B cell (primary cell): ENCODE measurements around the gene C9orf43. TPM values are rescaled to one million over a fixed set of nuclear protein-coding genes. Genes with fewer than 3 reads are reported as not detected.
"Not testable (repeated sequence)": the region's sequence is repeated elsewhere in the genome, so short reads cannot be mapped to it uniquely, and the experiment has no call there.

Source experiments
- ATAC-seq: fragments of 200-7000 bp; cut with Tn5 transposase; one replicate; pipeline ENCODE4 v1.10.0; 2021; ENCODE audit warnings: low read depth, mild to moderate bottlenecking, moderate number of reproducible peaks, moderate library complexity
- CTCF ChIA-PET: fragments of 350-600 bp; sonication (Branson Sonifier 250); formaldehyde crosslinking; loops from one replicate; lab custom pipeline; 2021; ENCODE audit warnings: antibody characterized with exemption, inconsistent platforms; lab: Charles Lee
- POLR2A ChIA-PET: fragments of 350-600 bp; sonication (Branson Sonifier 250); formaldehyde crosslinking; loops from one replicate; lab custom pipeline; 2021; ENCODE audit warnings: antibody characterized with exemption; lab: Charles Lee
- DNase-seq: peaks from one replicate; pipeline ENCODE4 v3.0.0; 2013
- H2AFZ ChIP-seq: 2 replicates; pipeline ENCODE4 v1.6.1; 2012; ENCODE audit warnings: mild to moderate bottlenecking, low read depth, low read length; ENCODE audit not compliant: insufficient read depth, poor library complexity, severe bottlenecking
- H3K27ac ChIP-seq, 2 donors: 1 replicate in 1 of 2; 2 replicates in 1 of 2; pipeline ENCODE4 v1.5.1; 2012 to 2013; ENCODE audit warnings: low read length in 2 of 2, mild to moderate bottlenecking in 2 of 2, moderate library complexity in 1 of 2
- H3K27me3 ChIP-seq, 4 experiments: fragments of 200-600 bp in 1 of 4; sonication (generic) in 1 of 4; replicated peaks in 1 of 4; 1 replicate in 2 of 4; 2 replicates in 2 of 4; pipeline versions ENCODE4 v1.6.1 to v1.7.0; 2013 to 2016; ENCODE audit warnings: low read length in 3 of 4, mild to moderate bottlenecking in 2 of 4, mixed read lengths in 1 of 4, moderate library complexity in 1 of 4; ENCODE audit not compliant: insufficient read depth in 4 of 4, control insufficient read depth in 3 of 4; ENCODE audit errors: control extremely low read depth in 1 of 4
- H3K36me3 ChIP-seq, 2 experiments: replicated peaks in 1 of 2; 1 replicate in 1 of 2; 2 replicates in 1 of 2; pipeline versions ENCODE4 v1.6.1 to v1.7.1; 2013; ENCODE audit warnings: low read length in 1 of 2; ENCODE audit not compliant: insufficient read depth in 2 of 2, control insufficient read depth in 1 of 2; ENCODE audit errors: control extremely low read depth in 1 of 2, extremely low read depth in 1 of 2
- H3K4me1 ChIP-seq, 2 donors: fragments of 200-600 bp in 1 of 2; sonication (generic) in 1 of 2; 1 replicate in 1 of 2; 2 replicates in 1 of 2; pipeline versions ENCODE4 v1.5.1 to v1.6.1; 2013 to 2017; ENCODE audit warnings: low read length in 2 of 2; ENCODE audit not compliant: control insufficient read depth in 2 of 2, insufficient read depth in 2 of 2
- H3K4me2 ChIP-seq: replicated peaks from 2 replicates; pipeline ENCODE3; 2012; ENCODE audit warnings: mild to moderate bottlenecking, low read depth, low read length; ENCODE audit not compliant: poor library complexity, severe bottlenecking
- H3K4me3 ChIP-seq, 5 experiments: fragments of 200-600 bp in 1 of 5; sonication (generic) in 1 of 5; 1 replicate in 3 of 5; 2 replicates in 2 of 5; pipeline versions ENCODE4 v1.5.1 to v1.7.0; 2011 to 2016; ENCODE audit warnings: low read length in 4 of 5, mild to moderate bottlenecking in 4 of 5, low read depth in 2 of 5, control low read depth in 1 of 5, moderate library complexity in 1 of 5; ENCODE audit not compliant: insufficient read depth in 1 of 5; ENCODE audit errors: control extremely low read depth in 1 of 5, extremely low read depth in 1 of 5
- H3K79me2 ChIP-seq: fragments of 200-600 bp; sonication (generic); one replicate; pipeline ENCODE4 v1.6.0; 2016; ENCODE audit warnings: low read length; ENCODE audit not compliant: control insufficient read depth, insufficient read depth
- H3K9ac ChIP-seq: fragments of 200-600 bp; sonication (generic); 2 replicates; pipeline ENCODE4 v1.6.1; 2017; ENCODE audit warnings: mild to moderate bottlenecking, low read length, moderate library complexity
- H3K9me3 ChIP-seq, 3 donors: one replicate each; pipeline versions ENCODE4 v1.6.1 to v1.7.1; 2013; ENCODE audit warnings: low read length in 2 of 3; ENCODE audit not compliant: control insufficient read depth in 2 of 3, insufficient read depth in 1 of 3; ENCODE audit errors: control extremely low read depth in 1 of 3
- H4K20me1 ChIP-seq: 2 replicates; pipeline ENCODE4 v1.6.0; 2012; ENCODE audit warnings: mild to moderate bottlenecking, low read length; ENCODE audit not compliant: insufficient read depth, control insufficient read depth, poor library complexity, severe bottlenecking
- H3K27ac Mint-ChIP-seq: one replicate; pipeline ENCODE4 v1.8.0; 2021; ENCODE audit warnings: mixed read lengths
- H3K27me3 Mint-ChIP-seq: one replicate; pipeline ENCODE4 v1.8.0; 2021; ENCODE audit warnings: mixed read lengths
- H3K4me1 Mint-ChIP-seq: one replicate; pipeline ENCODE4 v1.8.0; 2021; ENCODE audit warnings: mixed read lengths
- H3K4me3 Mint-ChIP-seq: one replicate; pipeline ENCODE4 v1.8.0; 2021; ENCODE audit warnings: mixed read lengths
- H3K9me3 Mint-ChIP-seq: one replicate; pipeline ENCODE4 v1.8.0; 2022; ENCODE audit warnings: mixed read lengths; ENCODE audit not compliant: insufficient read depth
- CTCF ChIP-seq: fragments of 200-600 bp; IDR thresholded peaks from one replicate; pipeline ENCODE4 v1.8.0; 2022; ENCODE audit warnings: antibody characterized with exemption, mild to moderate bottlenecking
- EZH2 ChIP-seq: IDR thresholded peaks from 2 replicates; pipeline ENCODE4 v1.6.1; 2012; ENCODE audit warnings: borderline replicate concordance, low read depth, mild to moderate bottlenecking, moderate library complexity, low read length; ENCODE audit not compliant: insufficient read depth, poor library complexity, severe bottlenecking
- WGBS: methylation state at CpG from one replicate; pipeline ENCODE4 v1.1.5; 2013; ENCODE audit warnings: missing lambda C conversion rate; ENCODE audit not compliant: insufficient coverage; 5-methylcytosine and 5-hydroxymethylcytosine counted together
- intact Hi-C: fragments of 100-400 bp; cut with micrococcal nuclease; formaldehyde crosslinking; loops from one replicate; pipeline ENCODE4 v1.10.0; 2022
- polyA plus RNA-seq: library from polyadenylated mRNA; depleted of rRNA; stranded (reverse); fragments of >200 nt; gene quantifications from 2 replicates; pipeline ENCODE4 v1.2.3, GENCODE V29; 2012
- total RNA-seq, 2 donors: library from RNA; stranded (reverse); fragments of 120-200 nt in 1 of 2; gene quantifications; 1 replicate in 1 of 2; 2 replicates in 1 of 2; pipeline versions ENCODE4 v1.2.3 to v1.2.4, GENCODE V29; 2013 to 2022

C9orf43 gene
- total and polyA plus RNA-seq, 2 donors (not counting 1 experiment from before 2014, with no cell fraction given) = 0.57 to 1.7 TPM

GRCh38 chr9:113403646-113404045, 6.9 kb upstream of the C9orf43 start:
- Mint-ChIP-seq H3K4me3 (no peak overlapping the region), H3K4me1 (peaks cover 41% of the 10 kb centered on the region), H3K27ac (no peak overlapping the region), H3K27me3 (no peaks in the 10 kb centered on the region), H3K9me3 (no peaks in the 10 kb centered on the region)
- Histone ChIP-seq H3K4me2 (no peak overlapping the region), H3K36me3 (peaks cover 0 to 13% of the 10 kb centered on the region in 2 experiments), H3K27ac (no peak overlapping the region), H3K9me3 (no peaks in the 10 kb centered on the region), H3K4me1 (peaks cover 10 to 18% of the 10 kb centered on the region in 2 donors), H3K79me2 (peaks cover 42% of the 10 kb centered on the region), H3K9ac (no peak overlapping the region), H3K4me3 (no peak overlapping the region), H2AFZ (no peak overlapping the region), H3K27me3 (no peaks in the 10 kb centered on the region), H4K20me1 (no peaks in the 10 kb centered on the region)
- ATAC-seq = no peak
- 100% methylated on average over 1 of the region's 2 CpGs for whole genome bisulfite sequencing
- no peak for DNase-seq
- POLR2A ChIA-PET = no interaction called here
- CTCF ChIA-PET = interaction anchor here (1.1 to 10.6 kb wide), 9 partner anchors 7 to 254 kb away, joined by 3 to 98 read pairs (median 19); partner anchors contain the start of genes C9orf43, CDC26, POLE3 and PRPF4
- TF ChIP-seq CTCF (no peak), EZH2 (no peak)
- intact Hi-C loops = loop anchor here (10.0 kb wide), 1 partner anchor 1769 kb away; the partner anchor contains the start of gene DNAJC25

GRCh38 chr9:113406353-113406752, 4.2 kb upstream of the C9orf43 start:
- H3K9me3 ChIP-seq, H2AFZ ChIP-seq, H3K4me3 Mint-ChIP-seq, DNase-seq, H3K27ac Mint-ChIP-seq, H3K9ac ChIP-seq, H3K4me3 ChIP-seq, H3K4me2 ChIP-seq, H4K20me1 ChIP-seq, ATAC-seq, H3K9me3 Mint-ChIP-seq, H3K27ac ChIP-seq, H3K27me3 ChIP-seq, H3K27me3 Mint-ChIP-seq: not testable (repeated sequence)
- peaks cover 30% of the 10 kb centered on the region for H3K79me2 ChIP-seq
- H3K4me1 ChIP-seq = peaks cover 12 to 18% of the 10 kb centered on the region in 2 donors
- intact Hi-C loops = loop anchor here (10.0 kb wide), 1 partner anchor 1772 kb away; the partner anchor contains the start of gene DNAJC25
- H3K4me1 Mint-ChIP-seq = peaks cover 37% of the 10 kb centered on the region
- CTCF ChIA-PET = interaction anchor here (0.6 to 10.6 kb wide), 9 partner anchors 20 to 251 kb away, joined by 3 to 98 read pairs (median 4); partner anchors contain the start of genes CDC26 and PRPF4
- 100% methylated on average over 4 of the region's 9 CpGs for WGBS
- H3K36me3 ChIP-seq = peaks cover 0 to 16% of the 10 kb centered on the region in 2 experiments
- POLR2A ChIA-PET = interaction anchor here (0.7 kb wide), 1 partner anchor 252 kb away, joined by 4 read pairs; no protein-coding TSS in a partner anchor
